ENCODE data around the gene ZNF528. TPM values are rescaled to one million over a fixed set of nuclear protein-coding genes. Genes with fewer than 3 reads are reported as not detected.

Gene ZNF528
- total RNA-seq, 2 donors from 2014 or later, result 8.3 to 12.6 TPM

GRCh38 chr19:52453324-52454094 is 55.9 kb downstream of the ZNF528 start, which contains the start of gene ZNF578:
Gene ZNF578 (plus strand): TSS chr19:52453553. CDS start chr19:52501846, 48,293 bp downstream.
- Mint-ChIP-seq H3K36me3 (peaks cover 76% of the 10 kb centered on the region), H3K27ac (peak within 1 kb of the TSS; percentile 67 to 83), H3K27me3 (peaks cover 10 to 11% of the 10 kb centered on the region in 2 donors), H3K4me3 (peak within 1 kb of the TSS; percentile 89), H3K9me3 (peaks cover 38% of the 10 kb centered on the region), H3K4me1 (ENCODE audit: low read depth in 2 of 2) (peaks cover 5 to 19% of the 10 kb centered on the region in 2 donors)
- ATAC-seq (peak; percentile 86 to 94), DNase-seq (ENCODE audit: low spot score) (peak; percentile 85)

GRCh38 chr19:52464798-52465470 is 67.3 kb downstream of the ZNF528 start:
- H3K27ac Mint-ChIP-seq, result no peak overlapping the region
- H3K4me3 Mint-ChIP-seq, result no peak overlapping the region
- no peak for ATAC-seq
- H3K9me3 Mint-ChIP-seq, result peaks cover 22% of the 10 kb centered on the region
- no peaks in the 10 kb centered on the region for H3K27me3 Mint-ChIP-seq
- H3K4me1 Mint-ChIP-seq (ENCODE audit: low read depth in 2 of 2), result no peaks in the 10 kb centered on the region
- DNase-seq (ENCODE audit: low spot score), result no peak
- peaks cover 54% of the 10 kb centered on the region for H3K36me3 Mint-ChIP-seq

Other genes starting within 250 kb of the ZNF528 start
- 10 to 100 TPM in 1 of 2 donors, 1 to 10 TPM in 1; 8.3 to 12.9 TPM for gene ZNF836, start 226.2 kb upstream of the ZNF528 start, total RNA-seq
- gene PPP2R1A, start 207.8 kb upstream of the ZNF528 start, total RNA-seq, result 100 to 1,000 TPM; 241 to 252 TPM
- gene ZNF766, start 128.3 kb upstream of the ZNF528 start, total RNA-seq, result 10 to 100 TPM; 13.3 to 18.1 TPM
- gene ZNF480, start 100.7 kb upstream of the ZNF528 start, total RNA-seq, result 10 to 100 TPM in 1 of 2 donors, 1 to 10 TPM in 1; 7.0 to 11.2 TPM
- gene ZNF610, start 61.6 kb upstream of the ZNF528 start, total RNA-seq, result under 1 TPM; 0.36 to 0.74 TPM
- 10 to 100 TPM in 1 of 2 donors, 1 to 10 TPM in 1; 6.1 to 13.7 TPM for gene ZNF880, start 27.9 kb upstream of the ZNF528 start, total RNA-seq
- gene ZNF534, start 31.3 kb downstream of the ZNF528 start, total RNA-seq, result not detected
- 1 to 10 TPM in 1 of 2 donors, under 1 TPM in 1; 1.00 to 1.1 TPM for gene ZNF578, start 55.7 kb downstream of the ZNF528 start, total RNA-seq
- 10 to 100 TPM; 34.6 to 42.5 TPM for gene ZNF808, start 129.8 kb downstream of the ZNF528 start, total RNA-seq
- 10 to 100 TPM; 30.7 to 33.4 TPM for gene ZNF701, start 172.4 kb downstream of the ZNF528 start, total RNA-seq
- 10 to 100 TPM; 20.2 to 25.8 TPM for gene ZNF83, start 240.5 kb downstream of the ZNF528 start, total RNA-seq